Activated CD4-positive, alpha-beta T cell treated with anti-CD3 and anti-CD28 coated beads for 48 hours (primary cell): Measurements from ENCODE around the gene NAV1.
"Not testable (repeated sequence)": the region's sequence is repeated elsewhere in the genome, so short reads cannot be mapped to it uniquely, and the experiment has no call there.

Experiments
- DNase-seq: peaks from one replicate; pipeline ENCODE4 v3.0.0-alpha.2; 2020

The NAV1 gene, protein sequence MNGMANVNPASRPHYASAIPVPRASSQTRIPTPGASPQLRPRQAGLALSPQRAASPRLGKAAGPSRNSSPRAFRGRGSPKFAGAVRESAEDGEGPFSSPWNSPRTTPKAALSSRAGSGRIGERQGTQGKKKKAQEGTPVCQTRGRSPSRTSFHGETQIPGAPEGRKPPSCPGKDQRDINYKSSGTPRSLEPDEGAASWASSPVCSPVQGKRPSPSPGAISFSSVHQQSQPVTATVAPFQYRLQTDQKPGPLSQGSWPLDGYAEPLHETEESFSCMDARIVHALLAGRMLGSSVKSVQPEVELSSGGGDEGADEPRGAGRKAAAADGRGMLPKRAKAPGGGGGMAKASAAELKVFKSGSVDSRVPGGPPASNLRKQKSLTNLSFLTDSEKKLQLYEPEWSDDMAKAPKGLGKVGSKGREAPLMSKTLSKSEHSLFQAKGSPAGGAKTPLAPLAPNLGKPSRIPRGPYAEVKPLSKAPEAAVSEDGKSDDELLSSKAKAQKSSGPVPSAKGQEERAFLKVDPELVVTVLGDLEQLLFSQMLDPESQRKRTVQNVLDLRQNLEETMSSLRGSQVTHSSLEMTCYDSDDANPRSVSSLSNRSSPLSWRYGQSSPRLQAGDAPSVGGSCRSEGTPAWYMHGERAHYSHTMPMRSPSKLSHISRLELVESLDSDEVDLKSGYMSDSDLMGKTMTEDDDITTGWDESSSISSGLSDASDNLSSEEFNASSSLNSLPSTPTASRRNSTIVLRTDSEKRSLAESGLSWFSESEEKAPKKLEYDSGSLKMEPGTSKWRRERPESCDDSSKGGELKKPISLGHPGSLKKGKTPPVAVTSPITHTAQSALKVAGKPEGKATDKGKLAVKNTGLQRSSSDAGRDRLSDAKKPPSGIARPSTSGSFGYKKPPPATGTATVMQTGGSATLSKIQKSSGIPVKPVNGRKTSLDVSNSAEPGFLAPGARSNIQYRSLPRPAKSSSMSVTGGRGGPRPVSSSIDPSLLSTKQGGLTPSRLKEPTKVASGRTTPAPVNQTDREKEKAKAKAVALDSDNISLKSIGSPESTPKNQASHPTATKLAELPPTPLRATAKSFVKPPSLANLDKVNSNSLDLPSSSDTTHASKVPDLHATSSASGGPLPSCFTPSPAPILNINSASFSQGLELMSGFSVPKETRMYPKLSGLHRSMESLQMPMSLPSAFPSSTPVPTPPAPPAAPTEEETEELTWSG (N-terminal part only)

DNA sequence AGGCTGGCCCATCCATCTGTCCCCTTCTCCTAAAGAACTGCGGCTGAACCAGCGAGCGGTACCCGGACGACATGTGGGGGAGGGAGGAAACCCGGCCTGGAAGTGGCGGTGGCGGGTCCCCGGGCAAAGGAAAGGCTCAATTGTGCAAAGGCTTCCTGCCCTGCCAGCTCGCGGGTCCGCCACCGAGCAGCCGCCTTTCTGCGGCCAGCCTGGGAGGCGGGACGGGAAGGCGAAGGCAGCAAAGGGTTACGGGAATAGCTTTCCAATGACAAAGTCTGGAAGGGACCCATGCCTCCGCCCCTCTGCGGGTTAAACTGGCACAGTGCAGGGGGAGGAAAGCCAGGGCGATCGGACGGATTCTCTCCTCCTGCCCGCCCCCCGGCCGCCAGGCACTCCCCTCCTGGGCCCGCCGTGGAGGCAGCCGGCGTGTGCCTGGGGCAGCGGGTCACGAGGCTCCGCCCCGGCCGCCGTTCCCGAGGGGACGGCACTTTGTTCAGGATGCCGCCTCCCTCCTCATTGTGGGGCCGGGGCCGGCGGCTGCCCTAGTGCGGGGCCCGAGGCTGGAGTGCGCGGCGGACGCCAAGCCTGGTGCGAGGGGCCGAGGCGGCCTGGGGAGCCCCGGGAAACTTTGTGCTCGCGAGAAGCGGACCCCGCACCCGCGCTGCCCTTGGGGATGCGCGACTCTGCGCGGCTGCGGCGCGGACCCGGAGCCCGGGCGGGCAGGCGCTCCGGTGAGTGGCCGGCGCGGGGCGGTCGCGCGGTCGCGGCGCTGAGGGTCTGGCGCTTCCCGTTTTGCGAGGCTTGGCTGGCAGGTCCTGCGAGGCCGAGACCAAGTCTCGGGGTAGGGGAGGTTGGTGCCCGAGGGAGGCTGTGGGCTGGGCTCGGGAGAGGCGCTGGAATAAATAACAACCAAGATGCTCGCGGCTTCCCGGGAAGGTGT is at the start of gene NAV1:
TSS of gene NAV1 (plus strand) at position 516 of the 940 bp plus-strand sequence. CDS start 83,758 bp downstream, outside the sequence.
- DNase-seq, result peak; percentile 13

DNA sequence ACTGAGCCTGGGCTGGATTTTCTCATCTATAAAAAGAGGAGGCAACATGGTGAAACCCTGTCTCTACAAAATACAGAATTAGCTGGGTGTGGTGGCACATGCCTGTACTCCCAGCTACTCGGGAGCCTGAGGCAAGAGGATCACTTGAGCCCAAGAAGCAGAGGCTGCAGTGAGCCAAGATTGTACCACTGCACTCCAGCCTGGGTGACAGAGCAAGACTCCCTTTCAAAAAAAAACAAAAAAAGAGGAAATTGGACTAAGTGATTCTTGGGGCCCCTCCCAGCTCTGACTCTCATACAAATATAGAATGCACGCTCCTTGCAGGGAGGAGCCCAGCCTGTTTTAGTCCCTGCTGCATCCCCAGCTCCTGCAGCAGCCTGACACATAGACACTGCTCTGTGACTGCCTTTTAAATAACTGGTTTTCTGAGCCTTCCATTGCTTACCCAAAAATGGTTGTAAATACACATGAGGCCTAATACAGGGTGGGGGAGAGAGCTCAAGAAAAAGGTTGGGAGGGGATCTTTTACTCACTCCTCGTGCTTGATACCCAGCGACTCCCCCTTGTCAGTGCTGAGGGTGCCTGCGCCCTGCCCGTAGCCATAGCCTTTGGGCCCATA is 49.2 kb upstream of the NAV1 start:
- no peak for DNase-seq

DNA sequence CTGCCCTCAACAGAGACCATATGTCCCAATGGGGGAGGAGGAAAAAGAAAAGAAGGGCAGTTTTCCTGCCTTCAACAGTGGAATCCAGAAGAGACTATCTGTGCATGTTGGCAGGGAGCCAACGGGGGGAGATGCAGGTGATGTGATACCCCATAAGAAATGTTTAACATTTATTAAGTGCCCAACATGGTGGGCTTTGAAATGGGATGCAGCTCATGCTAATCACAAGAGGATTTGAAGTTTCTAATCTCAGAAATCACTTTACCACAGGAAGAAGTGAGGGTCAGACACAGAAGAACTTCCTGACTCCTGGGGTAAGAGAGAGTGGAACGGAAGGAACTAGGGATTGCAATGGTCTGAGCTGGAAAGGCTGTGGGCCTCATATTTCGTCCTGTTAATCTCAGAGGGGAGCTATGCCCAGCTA is 48.2 kb upstream of the NAV1 start:
- no peak for DNase-seq

DNA sequence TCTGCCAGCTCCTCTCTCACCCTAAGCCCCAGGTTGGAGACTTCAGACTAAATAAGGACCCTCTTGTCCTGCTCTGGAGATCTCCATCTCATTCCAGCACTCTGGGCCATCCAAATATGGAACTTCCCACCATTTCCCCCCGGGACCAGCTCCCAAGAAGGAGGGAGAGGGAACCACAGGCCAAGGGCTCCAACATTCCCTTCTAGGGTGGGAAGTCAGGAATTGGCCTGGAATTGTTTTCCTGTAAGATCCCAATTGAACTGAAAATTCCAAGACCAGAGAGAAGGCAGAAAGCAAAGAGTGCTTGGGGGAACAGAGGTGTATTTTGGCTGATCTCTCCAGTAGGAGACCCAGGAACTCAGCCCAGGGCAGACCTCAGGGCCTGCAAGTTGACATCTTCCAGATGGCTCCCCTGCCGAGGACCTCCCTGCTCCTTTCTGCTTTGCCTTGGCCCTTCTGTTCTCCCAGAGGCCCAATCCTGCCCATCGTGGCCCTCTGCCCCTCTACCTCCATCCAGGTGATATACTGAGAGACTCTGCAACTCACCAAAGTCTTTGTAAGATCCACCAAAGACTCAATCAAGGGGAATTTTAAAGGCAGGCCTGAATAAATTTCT is 46.9 kb upstream of the NAV1 start:
- DNase-seq, result no peak

DNA sequence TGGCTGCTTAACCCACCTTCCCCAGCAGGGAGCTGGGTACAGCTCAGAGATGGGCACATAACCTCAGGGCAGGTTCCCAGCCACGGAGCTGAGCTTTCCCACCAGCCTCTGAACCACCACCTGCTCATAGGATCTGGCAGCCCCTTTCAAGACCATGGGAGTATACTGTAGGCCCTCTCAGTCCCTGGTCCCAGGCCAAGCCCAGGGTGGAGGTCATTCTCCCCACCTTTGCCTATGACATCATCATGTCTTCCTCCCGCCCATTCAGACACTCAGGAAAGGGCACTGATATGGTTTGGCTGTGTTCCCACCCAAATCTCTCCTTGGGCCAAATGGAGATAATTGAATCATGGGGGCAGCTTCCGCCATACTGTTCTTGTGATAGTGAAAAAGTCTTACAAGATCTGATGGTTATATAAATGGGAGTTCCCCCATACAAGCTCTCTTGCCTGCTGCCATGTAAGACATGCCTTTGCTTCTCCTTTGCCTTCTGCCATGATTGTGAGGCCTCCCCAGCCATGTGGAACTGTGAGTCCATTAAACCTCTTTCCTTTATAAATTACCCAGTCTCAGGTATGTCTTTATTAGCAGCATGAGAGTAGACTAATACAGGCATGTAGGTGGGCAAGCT is 45.8 kb upstream of the NAV1 start:
- not testable (repeated sequence) for DNase-seq

DNA sequence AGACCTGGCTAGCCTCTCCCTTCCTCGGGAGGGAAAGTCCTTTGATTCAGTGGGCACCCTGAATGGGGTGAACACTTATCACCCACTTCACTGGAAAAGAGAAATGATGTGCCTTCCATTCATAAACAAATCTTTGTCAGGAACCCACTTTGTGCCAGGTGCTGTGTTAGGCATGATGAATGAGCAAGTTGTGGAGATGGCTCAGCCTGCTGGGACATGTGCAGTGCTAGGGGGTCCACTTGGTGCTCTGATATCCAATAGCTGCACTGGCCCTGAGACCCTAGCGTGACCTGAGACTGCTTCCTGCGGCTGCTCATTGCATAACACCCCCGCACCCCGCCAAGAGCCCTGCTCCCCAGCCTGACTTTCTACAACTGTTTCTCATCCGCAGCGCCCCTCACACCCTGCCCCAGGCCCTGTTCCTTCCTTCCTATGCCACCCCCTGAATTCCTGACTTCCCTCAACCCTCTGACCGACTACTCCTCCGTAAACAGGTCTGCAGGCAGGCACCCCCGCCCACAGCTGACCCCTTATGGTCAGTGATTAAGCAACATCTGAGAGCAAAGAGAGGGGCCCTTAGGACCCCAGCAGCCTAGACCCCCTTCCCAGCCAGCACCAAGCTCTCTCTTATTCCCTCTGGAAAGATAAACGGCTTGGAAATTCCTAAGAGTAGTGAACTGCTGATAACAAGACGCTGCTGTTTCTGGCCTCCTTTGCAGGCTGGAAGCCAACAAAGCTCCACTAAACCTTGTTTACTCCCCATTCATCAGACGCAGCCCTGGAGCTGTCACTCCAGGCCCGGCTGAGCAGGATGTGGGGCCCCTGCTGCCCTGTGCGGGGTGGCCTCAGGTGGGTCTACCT is 44.9 kb upstream of the NAV1 start:
- no peak for DNase-seq

DNA sequence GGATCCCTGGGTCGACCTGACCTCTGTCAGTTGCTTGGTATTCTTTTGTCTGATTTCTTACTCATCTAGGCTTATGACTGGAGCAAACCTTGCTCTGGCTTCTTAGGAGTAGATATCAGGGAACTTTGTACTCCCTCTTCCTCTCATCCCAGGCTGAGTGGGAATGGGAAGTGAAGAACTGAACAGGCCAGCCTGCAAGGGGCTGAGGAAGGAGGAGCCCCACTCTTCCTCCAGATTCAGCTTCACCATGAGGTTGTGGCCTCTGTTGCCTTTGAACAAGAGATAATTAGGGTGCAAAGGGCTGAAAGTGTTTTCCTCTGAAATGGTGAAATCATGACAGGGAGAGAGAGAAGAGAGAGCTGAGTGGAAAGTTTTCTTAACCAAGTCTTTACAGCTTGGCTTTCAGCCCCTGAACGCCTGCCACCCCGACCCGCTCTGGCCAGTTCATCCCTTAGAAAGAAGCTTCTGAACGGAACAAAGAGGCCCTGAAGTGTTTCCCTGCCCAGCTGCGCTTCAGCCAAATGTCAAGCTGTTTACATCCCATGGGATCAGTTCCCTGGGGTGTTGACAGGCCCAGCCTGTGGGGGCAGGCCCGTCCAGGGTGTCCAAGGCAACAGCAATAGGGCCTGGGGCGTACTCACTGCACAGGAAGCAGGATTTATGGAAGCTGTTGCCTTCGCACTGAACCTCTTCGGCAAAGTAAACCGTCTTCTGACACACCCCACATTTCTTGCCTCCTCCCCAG is 43.2 kb upstream of the NAV1 start:
- no peak for DNase-seq

DNA sequence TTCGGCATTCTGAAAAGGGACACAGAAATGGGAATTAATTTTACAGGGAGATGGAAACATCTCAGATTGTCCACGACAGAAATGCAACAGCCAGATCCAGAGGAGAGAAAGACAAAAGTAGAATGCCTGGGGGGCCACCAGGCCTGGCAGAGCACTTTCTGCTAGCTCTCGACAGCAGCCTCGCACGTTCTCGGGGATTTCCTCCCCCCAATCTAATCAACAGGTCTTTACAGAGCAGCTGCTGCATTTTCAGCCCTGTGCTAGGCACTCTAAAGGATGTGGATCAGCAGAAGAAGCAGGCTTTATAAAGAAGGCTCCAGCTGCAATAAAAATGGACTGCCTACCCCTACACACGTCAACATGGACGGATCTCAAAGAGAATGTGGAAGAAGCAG is 42.6 kb upstream of the NAV1 start:
- DNase-seq, result no peak

DNA sequence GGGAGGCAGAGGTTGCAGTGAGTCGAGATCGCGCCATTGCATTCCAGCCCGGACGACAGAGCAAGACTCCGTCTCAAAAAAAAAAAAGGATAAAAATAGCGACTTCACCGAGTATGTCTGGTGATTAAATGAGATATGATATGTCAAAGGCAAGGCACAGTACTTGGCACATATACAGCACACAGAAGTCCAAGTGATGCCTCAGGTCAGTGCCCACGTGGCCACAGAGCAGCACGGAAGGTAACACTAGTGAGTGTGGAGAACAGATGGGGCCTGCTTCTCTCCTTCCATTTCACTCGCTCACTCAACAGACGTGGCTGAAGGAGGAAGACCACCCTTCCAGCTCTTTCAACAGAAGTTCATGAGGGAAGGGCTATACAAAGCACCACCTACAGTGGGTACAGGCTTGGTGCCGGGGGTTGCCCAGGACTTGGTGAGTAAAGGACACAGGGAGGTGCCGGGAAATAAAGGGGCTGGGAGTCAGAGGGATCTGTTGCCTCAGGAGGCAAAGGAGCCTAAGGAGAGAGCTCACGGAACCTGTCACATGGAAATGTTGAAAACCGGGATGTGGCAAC is 40.9 kb upstream of the NAV1 start:
- DNase-seq, result no peak

DNA sequence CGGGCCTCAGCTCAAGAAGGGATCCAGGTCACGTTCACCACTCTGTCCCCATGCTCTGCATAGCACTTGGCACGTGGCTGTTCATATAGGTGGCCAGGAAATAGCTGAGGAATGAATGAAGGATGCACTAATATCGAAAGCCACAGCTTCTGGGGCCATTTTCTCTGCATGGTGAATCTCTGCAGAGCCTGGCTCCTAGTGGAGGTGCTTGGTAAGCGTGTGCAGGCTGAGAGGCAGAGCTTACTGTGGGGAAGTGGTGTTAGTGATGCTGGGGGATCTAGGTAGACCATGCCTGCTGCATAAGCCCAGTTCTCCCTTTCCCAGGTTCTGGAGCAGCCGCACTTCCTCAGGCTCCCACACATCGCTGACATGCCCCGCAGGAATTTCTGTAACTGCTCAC is 40.3 kb upstream of the NAV1 start:
- no peak for DNase-seq

DNA sequence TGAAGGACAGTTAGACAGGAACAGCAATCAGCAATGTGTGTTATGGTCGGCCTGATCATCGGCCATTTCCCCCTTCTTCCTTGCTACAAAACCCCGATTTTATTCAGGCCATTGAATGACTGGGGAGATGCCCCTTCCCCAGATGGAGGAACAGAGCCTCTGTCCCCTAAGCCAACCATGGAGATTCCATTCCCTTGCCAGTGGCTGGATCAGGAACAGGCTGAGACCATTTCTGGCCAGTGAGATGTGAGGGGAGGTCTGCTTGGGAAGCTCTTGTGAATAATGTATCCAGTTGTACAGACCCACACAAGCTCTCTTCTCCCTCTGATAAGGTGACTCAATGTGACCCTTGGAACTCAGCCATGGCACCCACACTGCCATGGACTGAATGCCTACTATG is 39.7 kb upstream of the NAV1 start:
- no peak for DNase-seq

DNA sequence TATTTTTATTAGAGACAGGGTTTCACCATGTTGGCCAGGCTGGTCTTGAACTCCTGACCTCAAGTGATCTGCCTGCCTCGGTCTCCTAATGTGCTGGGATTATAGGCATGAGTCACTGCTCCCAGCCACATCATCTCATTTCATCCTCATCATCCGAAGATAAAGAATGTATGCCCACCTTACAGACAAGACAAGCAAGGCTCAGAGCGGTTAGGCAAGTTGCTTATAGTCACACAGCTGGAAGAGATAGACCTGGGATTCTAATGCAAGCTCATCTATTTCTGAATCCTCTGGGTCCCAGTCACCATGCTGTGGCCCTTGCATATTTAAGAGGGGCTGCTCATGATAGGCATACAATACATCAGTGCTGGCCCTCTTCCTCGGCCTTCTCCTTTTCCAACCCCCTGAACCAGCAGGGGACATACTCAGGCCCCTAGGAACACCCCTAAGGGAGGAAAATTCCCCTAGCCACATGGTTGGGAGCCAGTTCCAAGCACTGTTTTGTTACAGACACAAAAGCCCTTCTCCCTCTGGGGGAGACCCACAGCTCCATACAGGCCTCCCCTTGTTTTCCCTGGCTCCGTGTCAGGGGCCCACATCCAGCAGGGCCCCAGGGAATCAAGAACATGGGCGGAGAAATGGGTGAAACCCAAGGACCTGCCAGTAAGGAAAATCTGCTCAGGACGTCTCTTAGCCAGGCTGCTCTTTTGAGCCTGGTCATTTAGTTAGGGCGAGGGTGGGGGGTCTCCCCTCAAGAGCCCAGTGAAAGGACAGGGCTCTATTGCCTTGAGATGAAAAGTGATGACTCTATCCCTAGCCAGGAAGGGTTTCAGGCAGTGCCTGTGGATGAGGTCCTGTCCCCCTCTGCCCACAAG is 38.9 kb upstream of the NAV1 start:
- DNase-seq, result no peak

DNA sequence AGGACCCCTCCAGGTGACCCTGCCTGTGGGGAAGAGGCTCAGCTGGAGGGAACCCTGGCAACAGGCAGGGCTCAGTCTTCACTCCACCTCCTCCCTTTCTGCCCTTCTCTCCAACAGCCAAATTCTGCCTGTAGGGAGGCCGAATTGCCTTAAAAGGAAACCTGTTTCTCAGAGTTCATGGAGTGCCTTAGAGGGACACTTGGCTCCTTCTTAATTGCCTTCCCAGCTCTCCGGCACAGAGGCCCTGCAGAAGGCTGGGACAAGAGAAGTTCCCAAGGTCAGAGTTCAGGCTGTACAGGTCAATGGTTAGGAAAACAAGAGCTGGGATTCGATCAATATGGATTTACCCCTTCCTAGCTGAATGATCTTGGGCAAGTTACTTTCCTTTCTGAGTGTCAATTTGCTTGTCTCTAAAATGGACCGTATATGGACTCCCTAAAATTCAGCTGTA is 38.2 kb upstream of the NAV1 start:
- DNase-seq, result no peak

DNA sequence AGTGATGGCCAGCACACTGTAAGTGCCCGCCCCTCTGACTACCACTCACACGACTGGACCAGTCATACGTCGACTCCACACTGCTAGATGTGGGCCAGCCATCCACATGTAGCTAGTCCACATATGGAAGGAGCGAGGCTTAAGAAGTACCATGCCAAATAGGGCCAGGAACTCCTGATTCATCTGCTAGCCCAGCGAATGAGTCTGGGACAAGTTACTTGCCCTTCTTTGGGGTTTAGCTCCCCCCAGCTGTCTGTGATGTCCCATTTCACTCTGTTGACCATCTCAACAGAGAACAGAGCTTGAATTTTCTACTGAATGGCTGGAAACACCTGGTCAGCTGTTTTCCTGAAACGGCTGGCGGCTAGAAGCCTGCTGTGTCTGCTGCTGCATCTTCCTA is 37.8 kb upstream of the NAV1 start:
- no peak for DNase-seq

DNA sequence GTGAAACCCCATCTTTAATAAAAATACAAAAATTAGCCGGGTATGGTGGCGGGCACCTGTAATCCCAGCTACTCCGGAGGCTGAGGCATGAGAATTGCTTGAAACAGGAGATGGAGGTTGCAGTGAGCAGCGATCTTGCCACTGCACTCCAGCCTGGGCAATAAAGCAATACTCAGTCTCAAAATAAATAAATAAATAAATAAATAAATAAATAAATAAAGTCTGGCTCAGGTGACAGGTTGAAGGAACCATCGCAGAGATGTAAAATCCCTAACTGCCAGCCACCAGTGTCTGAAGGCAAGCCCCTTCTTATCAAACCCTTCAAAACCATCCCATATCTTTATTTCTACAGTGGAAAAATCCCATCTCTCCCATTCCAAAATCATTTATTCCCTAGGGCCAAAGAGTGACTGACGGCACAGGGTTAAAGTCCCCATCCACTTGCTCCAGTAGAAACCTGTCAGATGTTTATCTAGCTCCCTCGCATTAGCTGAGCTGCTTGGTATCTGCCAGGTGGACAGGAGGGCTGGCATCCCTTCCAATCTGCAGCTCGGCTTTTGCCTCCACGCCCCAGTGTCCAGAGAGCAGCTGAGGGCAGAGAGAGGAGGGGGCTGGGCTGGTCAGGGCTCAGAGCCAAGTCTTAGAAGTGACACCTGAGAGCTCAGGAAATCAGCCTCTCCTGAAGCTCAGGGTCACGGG is 37.0 kb upstream of the NAV1 start:
- DNase-seq, result no peak

DNA sequence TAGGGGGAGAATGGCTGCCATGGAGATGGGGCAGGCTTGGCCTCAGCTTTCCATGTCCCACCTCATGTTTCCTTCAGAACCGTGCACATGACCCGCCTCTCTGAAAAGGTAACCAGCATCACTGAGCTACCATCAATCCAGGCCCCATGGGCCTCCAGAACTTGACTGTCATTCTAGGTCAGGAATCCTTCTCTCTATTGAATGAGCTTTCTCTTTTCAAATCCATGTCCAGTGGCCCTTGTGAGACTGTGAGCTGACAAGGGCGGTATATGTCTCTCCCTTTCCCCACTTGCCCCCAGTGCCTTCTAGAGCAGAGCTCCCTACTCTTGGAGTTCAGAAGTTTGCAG is 36.4 kb upstream of the NAV1 start:
- no peak for DNase-seq
